ENCODE measurements around the gene STRIP1.
A peak's percentile ranks its signal among the peaks of the same experiment; 100 is the strongest.
"Not testable (repeated sequence)": the region's sequence is repeated elsewhere in the genome, so short reads cannot be mapped to it uniquely, and the experiment has no call there.

STRIP1 gene

GRCh38 chr1:110063781-110064180, 29.4 kb downstream of the STRIP1 start:
- no peak for DNase-seq
- in situ Hi-C loops (cut with MboI; ENCODE audit: low pct_unique_long_range_greater_than_20kb, low sequenced_read_pairs): no loop called here

GRCh38 chr1:110064576-110065337, 30.3 kb downstream of the STRIP1 start:
- no peak for DNase-seq
- in situ Hi-C loops (cut with MboI; ENCODE audit: low pct_unique_long_range_greater_than_20kb, low sequenced_read_pairs): no loop called here

GRCh38 chr1:110065841-110066240, 31.4 kb downstream of the STRIP1 start:
- in situ Hi-C loops (cut with MboI; ENCODE audit: low pct_unique_long_range_greater_than_20kb, low sequenced_read_pairs): no loop called here
- DNase-seq: no peak

- in situ Hi-C loops (cut with MboI; ENCODE audit: low pct_unique_long_range_greater_than_20kb, low sequenced_read_pairs): no loop called here
Observed at GRCh38 chr1:110067479-110067892, 33.1 kb downstream of the STRIP1 start.

GRCh38 chr1:110067893-110068645, 33.6 kb downstream of the STRIP1 start:
- DNase-seq: peak; percentile 33
- in situ Hi-C loops (cut with MboI; ENCODE audit: low pct_unique_long_range_greater_than_20kb, low sequenced_read_pairs): no loop called here

More at GRCh38 chr1:110067479-110067892, 33.1 kb downstream of the STRIP1 start:
- DNase-seq: no peak

- DNase-seq: no peak
- in situ Hi-C loops (cut with MboI; ENCODE audit: low pct_unique_long_range_greater_than_20kb, low sequenced_read_pairs): no loop called here
Observed at GRCh38 chr1:110068646-110069403, 34.4 kb downstream of the STRIP1 start.

GRCh38 chr1:110069404-110070281, 35.2 kb downstream of the STRIP1 start:
- in situ Hi-C loops (cut with MboI; ENCODE audit: low pct_unique_long_range_greater_than_20kb, low sequenced_read_pairs): no loop called here
- DNase-seq: no peak

- in situ Hi-C loops (cut with MboI; ENCODE audit: low pct_unique_long_range_greater_than_20kb, low sequenced_read_pairs): no loop called here
Observed at GRCh38 chr1:110070282-110070669, 35.9 kb downstream of the STRIP1 start.

GRCh38 chr1:110070671-110071242, 36.3 kb downstream of the STRIP1 start, which contains the start of gene ALX3:
ALX3 (minus strand) TSS chr1:110070672; CDS start chr1:110070612, 60 bp downstream.
- no peak for DNase-seq
- in situ Hi-C loops (cut with MboI; ENCODE audit: low pct_unique_long_range_greater_than_20kb, low sequenced_read_pairs): no loop called here

More at GRCh38 chr1:110070282-110070669, 35.9 kb downstream of the STRIP1 start:
- no peak for DNase-seq

GRCh38 chr1:110074166-110074565, 39.7 kb downstream of the STRIP1 start:
- in situ Hi-C loops (cut with MboI; ENCODE audit: low pct_unique_long_range_greater_than_20kb, low sequenced_read_pairs): no loop called here
- DNase-seq: no peak

- no peak for DNase-seq
Observed at GRCh38 chr1:110076789-110077500, 42.5 kb downstream of the STRIP1 start.

GRCh38 chr1:110079995-110080394, 45.6 kb downstream of the STRIP1 start:
- in situ Hi-C loops (cut with MboI; ENCODE audit: low pct_unique_long_range_greater_than_20kb, low sequenced_read_pairs): not testable (repeated sequence)

More at GRCh38 chr1:110076789-110077500, 42.5 kb downstream of the STRIP1 start:
- in situ Hi-C loops (cut with MboI; ENCODE audit: low pct_unique_long_range_greater_than_20kb, low sequenced_read_pairs): no loop called here

GRCh38 chr1:110081061-110081460, 46.6 kb downstream of the STRIP1 start:
- no peak for DNase-seq
- in situ Hi-C loops (cut with MboI; ENCODE audit: low pct_unique_long_range_greater_than_20kb, low sequenced_read_pairs): no loop called here

More at GRCh38 chr1:110079995-110080394, 45.6 kb downstream of the STRIP1 start:
- DNase-seq: not testable (repeated sequence)

GRCh38 chr1:110082477-110082876, 48.1 kb downstream of the STRIP1 start:
- DNase-seq: no peak
- in situ Hi-C loops (cut with MboI; ENCODE audit: low pct_unique_long_range_greater_than_20kb, low sequenced_read_pairs): no loop called here

- no peak for DNase-seq
- in situ Hi-C loops (cut with MboI; ENCODE audit: low pct_unique_long_range_greater_than_20kb, low sequenced_read_pairs): no loop called here
Observed at GRCh38 chr1:110083061-110083865, 48.8 kb downstream of the STRIP1 start.

- in situ Hi-C loops (cut with MboI; ENCODE audit: low pct_unique_long_range_greater_than_20kb, low sequenced_read_pairs): no loop called here
- DNase-seq: no peak
Observed at GRCh38 chr1:110083866-110084226, 49.4 kb downstream of the STRIP1 start.
